HG02852 (cell line): ENCODE measurements around the gene ECE1.
"Not testable (repeated sequence)": the region's sequence is repeated elsewhere in the genome, so short reads cannot be mapped to it uniquely, and the experiment has no call there.

ENCODE experiments used
- ATAC-seq: cut with Tn5 transposase; IDR thresholded peaks from one replicate; pipeline ENCODE4 v1.9.1; 2021; ENCODE audit warnings: mild to moderate bottlenecking, moderate library complexity; ENCODE audit not compliant: unreplicated experiment

Gene ECE1

DNA sequence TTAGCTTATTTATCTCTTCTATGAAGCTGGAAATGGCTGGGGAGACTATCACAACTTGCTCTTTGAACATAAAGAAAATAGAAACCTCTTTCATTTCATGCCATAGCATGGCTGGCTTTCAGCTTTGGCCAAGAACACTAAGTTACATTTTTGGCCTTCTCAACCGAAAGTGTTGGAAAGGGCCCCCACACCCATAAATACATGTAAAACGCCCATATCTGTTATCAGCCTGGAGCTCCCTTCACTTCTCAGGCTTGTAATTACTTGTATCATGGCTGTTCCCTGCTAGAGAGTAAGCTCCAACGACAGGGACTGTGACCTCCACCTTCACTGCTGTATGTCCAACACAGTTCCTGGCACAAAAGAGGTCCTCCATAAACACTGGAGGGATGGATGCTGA lies 100.8 kb downstream of the ECE1 start:
- ATAC-seq, result no peak

DNA sequence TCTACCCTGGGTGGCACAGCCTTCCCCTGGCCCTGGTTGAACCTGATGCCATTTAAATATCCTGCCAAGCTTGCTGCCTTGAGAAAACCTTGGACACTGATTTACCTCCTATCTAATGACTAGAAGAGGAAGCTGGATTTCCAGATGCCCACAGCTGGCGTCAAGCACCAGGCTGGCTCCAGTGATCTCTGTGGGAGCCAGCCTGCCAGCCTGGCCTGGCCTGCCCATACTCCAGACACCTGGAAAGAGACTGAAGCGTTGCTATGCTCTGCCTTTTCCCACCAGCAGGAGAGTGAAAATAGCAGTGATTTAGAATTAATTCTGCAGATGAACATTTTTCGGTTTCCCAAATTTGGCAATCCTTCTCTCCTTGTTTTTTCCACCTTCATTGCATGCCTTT lies 102.0 kb downstream of the ECE1 start:
- ATAC-seq, result no peak

DNA sequence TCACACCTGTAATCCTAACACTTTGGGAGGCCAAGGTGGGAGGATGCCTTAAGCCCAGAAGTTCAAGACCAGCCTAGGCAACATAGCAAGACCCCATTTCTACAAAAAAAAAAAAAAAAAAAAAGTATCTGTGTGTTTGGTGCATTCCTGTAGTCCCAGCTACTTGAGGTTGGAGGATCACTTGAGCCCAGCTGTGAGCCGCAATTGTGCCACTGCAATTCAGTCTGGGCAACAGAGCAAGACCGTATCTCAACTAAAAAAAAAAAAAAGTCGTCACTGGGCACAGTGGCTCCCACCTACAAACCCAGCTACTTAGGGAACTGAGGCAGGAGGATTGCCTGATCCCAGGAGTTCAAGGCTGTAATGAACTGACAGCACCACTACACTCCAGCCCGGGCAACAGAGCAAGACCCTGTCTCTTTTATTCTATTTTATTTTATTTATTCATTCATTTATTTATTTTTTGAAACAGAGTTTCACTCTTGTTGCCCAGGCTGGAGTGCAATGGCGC lies 105.0 kb downstream of the ECE1 start:
- no peak for ATAC-seq

DNA sequence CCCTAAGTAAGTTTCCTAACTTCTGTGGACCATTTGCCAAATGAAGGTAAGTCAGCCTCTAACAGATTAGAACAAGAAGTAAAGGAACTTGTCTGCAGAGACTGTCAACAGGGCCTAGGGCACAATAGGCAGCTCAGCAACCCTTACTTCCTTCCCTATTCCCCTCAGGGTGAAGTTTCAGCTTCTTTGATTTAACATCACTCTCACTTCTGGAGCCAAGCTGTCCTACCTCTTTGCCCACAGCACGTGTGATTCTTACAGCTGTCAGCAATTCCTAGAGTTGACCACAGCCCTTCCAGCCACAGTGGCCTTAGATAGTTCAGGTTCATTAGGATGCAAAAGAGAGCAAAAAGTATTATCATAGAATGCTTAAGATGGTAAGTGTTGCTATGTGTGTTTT lies 106.0 kb downstream of the ECE1 start:
- no peak for ATAC-seq

DNA sequence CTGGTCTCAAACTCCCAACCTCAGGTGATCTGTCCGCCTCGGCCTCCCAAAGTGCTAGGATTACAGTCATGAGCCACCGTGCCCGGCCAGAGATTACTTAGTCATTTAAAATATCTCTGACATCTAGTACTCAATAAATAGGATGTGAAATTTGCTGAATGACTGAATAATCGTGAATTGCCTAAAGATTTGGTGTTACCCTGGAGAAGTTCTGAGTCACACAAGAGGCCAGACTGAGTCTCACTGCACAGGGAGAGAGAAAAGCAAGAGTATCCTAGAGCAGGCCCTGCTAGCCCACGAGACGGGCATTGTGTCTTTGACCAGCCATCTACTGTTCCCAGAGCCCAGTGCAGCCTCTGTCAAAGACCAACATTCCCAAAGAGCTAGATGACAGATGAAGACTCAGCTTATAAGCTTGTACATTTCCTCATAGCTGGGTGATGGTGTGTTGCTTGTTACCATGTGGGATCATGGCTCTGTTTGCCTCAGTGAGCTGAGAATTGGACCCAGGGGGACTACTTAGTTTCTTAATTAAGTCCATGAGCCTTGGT lies 108.0 kb downstream of the ECE1 start:
- no peak for ATAC-seq

DNA sequence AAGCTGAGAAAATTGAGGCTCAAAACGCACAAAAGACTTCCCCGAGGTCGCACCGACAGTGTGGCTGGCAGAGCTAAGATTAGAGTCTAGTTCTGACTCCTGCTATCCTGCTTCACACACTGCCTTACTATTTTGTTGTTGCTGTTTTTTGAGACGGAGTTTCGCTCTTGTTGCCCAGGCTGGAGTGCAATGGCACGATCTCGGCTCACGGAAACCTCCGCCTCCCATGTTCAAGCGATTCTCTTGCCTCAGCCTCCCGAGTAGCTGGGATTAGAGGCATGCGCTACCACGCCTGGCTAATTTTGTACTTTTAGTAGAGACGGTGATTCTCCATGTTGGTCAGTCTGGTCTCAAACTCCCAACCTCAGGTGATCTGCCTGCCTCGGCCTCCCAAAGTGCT lies 112.0 kb downstream of the ECE1 start:
- ATAC-seq, result not testable (repeated sequence)

DNA sequence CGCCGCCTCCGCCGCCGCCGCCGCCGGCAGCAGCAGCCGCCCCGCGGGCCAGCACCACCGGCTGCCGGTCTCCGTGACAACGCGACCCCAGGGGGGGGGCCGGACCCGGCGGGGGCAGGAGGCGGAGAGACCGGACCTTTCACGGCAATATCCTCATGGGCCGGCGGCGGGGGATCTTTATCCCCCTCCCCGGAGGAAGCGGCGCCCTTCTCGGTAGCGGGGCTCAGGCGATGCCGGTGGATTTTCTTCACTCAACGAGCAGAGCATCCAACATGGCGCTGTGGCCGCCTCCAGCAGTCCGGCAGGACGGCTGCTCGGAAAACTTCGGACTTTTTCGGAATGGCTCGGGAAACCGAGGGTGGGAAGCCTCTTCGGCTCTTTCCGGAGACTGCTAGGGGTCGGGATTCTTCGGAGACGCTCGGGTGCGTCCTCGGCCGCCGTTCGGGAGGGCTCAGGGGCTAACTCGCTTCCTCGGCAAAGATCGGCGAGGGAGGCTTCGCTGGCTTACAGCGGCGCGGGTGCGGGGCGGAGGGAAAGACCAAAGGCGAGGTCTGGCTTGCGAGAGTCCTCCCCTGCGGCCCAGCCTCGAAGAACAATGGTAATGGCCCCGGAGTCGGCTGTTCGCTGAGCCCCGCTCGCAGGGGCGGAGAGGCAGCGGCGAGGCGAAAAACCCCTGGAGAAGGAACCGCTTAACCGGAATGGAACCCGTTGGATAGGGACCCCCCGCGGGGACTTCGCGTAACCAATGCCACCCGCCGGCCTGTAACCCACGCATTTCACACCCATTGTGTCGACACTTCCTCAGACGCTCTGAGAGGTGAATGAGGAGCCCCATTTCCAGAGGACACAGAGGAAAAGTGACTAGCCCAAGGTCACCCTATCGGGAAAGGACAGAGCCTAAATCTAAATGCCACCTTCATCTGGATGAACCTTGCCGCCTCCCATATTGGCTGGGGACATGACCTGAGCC lies 113.4 kb downstream of the ECE1 start, which contains the start of gene EIF4G3:
Gene EIF4G3 (minus strand): TSS at position 312 of the 970 bp plus-strand sequence. CDS start 174,155 bp downstream, outside the sequence.
- ATAC-seq, result peak; percentile 84

DNA sequence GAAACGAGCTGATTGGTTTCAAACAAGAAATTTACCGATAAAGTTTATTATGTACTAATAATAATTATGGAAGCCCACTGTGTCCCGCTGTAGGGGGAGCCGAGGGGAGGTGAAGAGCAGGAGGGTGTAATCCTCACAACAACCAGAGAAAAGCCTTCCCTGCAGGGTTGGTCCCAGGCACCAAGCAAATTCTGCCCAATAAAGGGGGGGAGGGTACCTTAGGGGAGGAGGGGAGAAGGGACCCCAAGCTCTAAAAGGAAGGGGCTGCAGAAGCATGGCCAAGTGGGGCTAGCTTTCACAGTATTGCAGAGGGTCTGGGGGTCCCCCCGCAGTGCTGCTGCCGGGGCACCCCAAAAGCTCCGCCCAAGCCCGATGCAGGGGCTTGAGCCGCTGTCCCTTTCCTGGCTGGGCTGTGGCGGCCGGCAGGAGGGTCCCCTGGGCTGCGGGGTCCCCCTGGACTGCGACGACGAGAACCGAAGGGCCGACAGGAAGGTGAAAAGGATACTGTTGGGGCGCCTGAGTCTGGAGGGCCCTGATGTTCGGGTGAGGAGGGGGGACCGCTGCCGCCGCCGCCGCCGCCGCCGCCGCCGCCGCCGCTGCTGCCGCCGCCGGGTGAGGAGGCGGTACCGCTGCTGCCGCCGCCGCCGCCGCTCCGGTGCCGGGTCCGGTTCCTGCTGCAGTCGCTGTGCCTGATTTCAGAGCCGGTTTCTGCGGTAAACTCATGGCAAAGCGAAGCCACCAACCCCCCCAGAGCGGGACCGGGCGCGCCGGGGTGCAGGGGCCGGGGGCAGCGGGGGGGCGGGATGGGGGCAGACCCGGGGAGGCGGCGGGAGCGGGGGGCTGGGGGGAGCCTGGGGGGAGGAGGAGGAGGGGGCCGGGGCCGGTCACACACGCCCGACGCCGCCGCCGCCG lies 114.3 kb downstream of the ECE1 start:
- ATAC-seq, result peak; percentile 13

DNA sequence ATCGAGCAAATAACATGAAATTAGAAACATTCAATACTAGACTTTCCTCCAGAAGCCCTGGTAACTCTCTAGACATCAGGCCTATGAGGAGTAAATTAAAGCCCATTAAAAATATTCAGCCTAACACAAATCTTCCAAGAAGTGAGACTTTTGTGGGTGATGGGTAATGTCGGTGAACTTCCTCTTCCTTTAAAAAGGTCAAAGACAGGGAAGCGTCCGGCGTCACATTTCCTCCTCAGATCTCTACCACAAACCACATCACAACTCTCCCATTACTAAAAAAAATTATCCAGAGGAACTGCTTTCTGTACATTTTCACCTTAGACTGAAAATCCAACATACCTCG lies 115.0 kb downstream of the ECE1 start:
- ATAC-seq, result no peak

DNA sequence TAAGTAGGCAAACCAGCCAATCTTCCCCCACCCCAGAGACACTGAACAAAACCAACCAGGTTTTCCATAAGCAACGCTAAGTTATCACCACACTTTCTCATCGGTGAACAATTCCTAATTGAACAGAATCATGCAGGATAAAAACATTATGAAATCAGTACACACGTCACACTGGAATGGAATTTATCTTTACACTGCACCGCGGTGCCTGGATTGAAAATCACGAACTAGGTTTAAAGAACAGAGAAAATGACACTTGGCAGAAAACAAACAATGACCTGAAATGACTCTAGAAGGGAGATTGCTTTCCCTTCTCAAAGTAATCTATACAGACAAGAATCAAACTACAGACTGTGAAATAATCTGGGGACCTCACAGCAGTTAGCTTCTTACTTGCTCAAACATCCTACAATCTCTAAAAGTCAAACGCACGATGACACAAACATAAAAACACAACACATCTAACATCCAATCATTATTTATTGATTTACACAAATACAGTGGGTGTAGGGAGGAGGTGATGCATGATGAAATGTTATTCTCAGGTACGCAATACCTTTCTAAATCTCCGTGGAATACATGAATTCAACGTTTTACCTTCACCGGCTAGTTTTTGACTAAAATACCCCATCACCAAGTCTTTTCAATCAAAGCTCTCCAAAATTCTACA lies 115.5 kb downstream of the ECE1 start:
- ATAC-seq, result no peak

DNA sequence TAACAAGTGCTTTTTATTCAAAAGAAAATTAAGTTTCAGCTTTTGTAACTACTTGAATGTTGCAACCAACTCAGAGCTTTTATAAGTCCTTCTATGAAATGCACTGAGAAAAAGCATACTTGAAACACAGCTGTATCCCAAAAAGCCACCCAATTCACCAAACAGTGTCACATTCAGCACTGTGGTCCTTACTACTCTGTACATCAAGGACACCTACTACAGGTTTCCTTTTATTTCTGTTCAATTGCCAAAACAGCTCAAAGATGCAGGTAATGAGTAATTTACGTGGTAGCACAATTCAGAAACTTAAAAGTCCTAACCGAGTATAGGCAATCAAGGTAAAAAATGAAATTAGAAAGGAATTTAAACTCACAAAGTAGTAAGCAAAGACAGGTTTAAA lies 116.0 kb downstream of the ECE1 start:
- ATAC-seq, result no peak

DNA sequence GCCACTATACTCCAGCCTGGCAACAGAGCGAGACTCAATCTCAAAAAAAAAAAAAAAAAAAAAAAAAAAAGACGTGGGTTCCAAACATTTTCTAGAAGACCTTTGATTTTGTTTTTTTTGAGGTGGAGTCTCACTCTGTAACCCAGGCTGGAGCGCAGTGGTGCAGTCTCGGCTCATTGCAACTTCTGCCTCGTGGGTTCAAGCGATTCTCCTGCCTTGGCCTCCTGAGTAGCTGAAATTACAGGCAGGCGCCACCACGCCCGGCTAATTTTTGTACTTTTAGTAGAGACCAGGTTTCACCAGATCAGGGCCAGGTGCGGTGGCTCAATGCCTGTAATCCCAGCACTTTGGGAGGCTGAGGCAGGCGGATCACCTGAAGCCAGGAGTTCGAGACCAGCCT lies 117.2 kb downstream of the ECE1 start:
- ATAC-seq, result not testable (repeated sequence)

DNA sequence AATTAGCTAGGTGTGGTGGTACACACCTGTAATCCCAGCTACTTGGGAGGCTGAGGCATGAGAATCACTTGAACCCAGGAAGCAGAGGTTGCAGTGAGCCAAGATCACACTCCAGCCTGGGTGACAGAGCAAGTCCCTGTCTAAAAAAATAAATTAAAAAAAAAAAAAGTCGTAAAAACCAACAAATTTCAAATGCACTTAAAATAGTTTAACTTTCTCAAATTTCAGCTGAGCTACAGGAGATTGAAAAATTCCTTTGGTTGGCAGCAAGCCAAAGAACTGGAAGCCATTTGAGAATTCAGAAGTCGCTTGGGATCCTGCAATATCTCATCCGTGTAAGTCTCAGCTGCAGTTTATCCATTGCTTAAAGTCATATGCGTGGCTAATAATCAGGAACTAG lies 119.4 kb downstream of the ECE1 start:
- not testable (repeated sequence) for ATAC-seq

DNA sequence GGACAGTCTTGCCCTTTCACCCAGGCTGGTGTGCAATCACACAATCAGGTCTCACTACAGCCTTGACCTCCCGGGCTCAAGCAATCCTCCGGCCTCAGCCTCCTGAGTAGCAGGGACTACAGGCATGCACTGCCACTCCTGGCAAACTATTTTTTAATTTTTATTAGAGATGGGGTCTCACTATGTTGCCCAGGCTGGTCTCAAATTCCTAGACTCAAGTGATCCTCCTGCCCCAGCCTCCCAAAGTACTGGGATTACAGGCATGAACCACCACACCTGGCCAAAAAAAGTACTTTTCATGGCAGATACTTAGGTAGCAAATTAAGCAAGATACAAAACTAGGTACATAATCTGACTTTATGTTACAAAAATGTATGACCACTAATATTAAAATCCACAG lies 121.8 kb downstream of the ECE1 start:
- ATAC-seq, result no peak
